ENCODE measurements around the gene HBS1L. TPM values are rescaled to one million over a fixed set of nuclear protein-coding genes. Genes with fewer than 3 reads are reported as not detected.

Gene HBS1L
- total RNA-seq, 1 donor from 2014 or later, result 104 TPM

DNA sequence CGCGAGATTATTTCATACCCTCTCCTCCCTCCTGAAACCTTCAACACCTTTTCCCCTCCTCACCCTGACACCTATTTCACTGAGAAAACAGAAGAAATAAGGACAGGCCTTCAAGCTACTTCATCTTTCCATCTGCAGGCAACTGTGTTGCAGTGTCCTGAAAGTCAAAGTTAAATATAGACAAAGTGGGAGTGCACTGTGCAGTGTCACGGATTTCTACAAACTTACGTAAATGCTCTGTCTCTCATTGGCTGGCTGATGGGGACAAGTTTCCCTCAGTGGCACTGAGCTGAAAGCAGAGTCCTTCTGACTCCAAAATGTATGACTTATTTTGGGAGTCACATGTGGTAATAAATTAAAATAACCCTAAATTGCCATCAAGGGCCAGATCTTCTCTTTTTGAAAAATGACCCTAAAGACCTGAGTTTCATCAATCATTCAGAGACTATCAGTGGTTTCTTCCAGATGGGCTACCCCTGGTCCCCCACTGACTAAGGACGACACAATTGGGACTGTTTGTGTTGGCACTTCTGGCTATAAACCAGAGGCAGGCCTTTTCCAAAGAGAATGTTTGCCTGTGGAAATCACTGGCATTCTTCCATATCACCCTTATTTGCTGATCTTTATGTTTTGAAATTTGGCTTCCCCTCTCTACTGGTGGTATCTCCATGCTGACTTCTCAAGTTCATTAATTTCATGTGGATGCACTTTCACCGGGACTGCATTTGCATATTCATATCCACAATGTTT, 126.3 kb downstream of the HBS1L start:
- Mint-ChIP-seq H3K27ac (no peak overlapping the region), H3K27me3 (ENCODE audit: insufficient read depth) (no peaks in the 10 kb centered on the region), H3K9me3 (no peaks in the 10 kb centered on the region), H3K4me1 (ENCODE audit: low read depth) (peaks cover 10% of the 10 kb centered on the region), H3K36me3 (ENCODE audit: low read depth) (peaks cover 18% of the 10 kb centered on the region), H3K4me3 (no peak overlapping the region)
- intact Hi-C loops (cut with micrococcal nuclease), result no loop called here
- no peak for DNase-seq (ENCODE audit: low spot score)

- Mint-ChIP-seq H3K9me3 (no peaks in the 10 kb centered on the region), H3K27me3 (ENCODE audit: insufficient read depth) (no peaks in the 10 kb centered on the region)
These were observed 128.8 kb downstream of the HBS1L start for GRCh38 chr6:134925800-134926199.

DNA sequence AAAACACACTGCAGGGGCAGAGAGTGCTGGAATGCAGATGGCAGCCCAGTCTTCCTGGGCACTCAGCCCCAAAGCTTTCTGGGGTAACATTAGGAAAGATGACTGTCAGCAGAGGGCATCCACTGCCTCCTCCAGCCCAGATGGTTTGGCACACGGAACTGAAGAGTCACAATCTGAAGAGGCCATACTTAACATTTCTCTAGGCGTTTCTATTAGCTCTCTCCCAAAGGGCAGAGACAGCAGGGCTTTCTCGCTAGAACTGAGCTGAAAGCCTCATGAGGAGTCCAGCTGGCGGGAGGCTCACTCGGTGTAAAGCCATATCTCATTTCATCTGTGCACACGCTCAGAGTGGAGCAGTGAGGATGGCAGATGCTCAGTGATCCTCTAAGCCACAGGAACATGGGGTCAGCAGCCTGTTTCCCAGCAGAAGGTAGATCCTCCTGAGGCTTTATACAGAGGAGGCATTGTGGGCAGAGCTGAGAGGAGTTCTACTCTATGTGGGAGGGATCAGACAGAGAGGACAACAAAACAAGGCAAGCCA, 132.8 kb downstream of the HBS1L start:
- Mint-ChIP-seq H3K9me3 (no peaks in the 10 kb centered on the region), H3K27me3 (ENCODE audit: insufficient read depth) (no peaks in the 10 kb centered on the region), H3K27ac (no peak overlapping the region), H3K36me3 (ENCODE audit: low read depth) (peaks cover 10% of the 10 kb centered on the region), H3K4me1 (ENCODE audit: low read depth) (no peaks in the 10 kb centered on the region), H3K4me3 (no peak overlapping the region)
- no peak for DNase-seq (ENCODE audit: low spot score)
- intact Hi-C loops (cut with micrococcal nuclease), result no loop called here

More at GRCh38 chr6:134925800-134926199, 128.8 kb downstream of the HBS1L start:
- H3K27ac Mint-ChIP-seq, result no peak overlapping the region
- H3K36me3 Mint-ChIP-seq (ENCODE audit: low read depth), result peaks cover 14% of the 10 kb centered on the region
- no peak overlapping the region for H3K4me3 Mint-ChIP-seq
- H3K4me1 Mint-ChIP-seq (ENCODE audit: low read depth), result peaks cover 10% of the 10 kb centered on the region
- no peak for DNase-seq (ENCODE audit: low spot score)
- intact Hi-C loops (cut with micrococcal nuclease), result no loop called here

DNA sequence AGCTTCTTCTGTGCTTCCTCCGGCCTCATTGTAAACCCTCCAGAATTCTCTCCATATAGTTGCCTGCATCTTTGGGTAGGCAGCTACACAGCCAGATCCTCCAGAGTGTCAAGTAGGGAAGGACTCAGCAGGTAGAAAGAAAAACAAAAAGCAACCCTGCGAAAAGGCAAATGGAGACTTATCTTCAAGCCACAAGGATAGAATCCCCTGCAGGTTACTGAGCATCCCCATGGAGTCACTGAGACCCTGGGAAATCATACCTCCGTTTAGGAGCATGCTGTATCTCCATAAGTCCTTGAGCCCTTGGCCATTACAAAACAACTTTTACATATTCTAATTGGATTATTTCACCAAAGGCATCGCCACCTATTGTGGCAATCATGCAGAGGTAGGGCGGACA, 133.3 kb downstream of the HBS1L start:
- H3K36me3 Mint-ChIP-seq (ENCODE audit: low read depth), result peaks cover 11% of the 10 kb centered on the region
- no peaks in the 10 kb centered on the region for H3K27me3 Mint-ChIP-seq (ENCODE audit: insufficient read depth)
- no peak overlapping the region for H3K4me3 Mint-ChIP-seq
- H3K27ac Mint-ChIP-seq, result no peak overlapping the region
- intact Hi-C loops (cut with micrococcal nuclease), result no loop called here
- DNase-seq (ENCODE audit: low spot score), result no peak
- no peaks in the 10 kb centered on the region for H3K9me3 Mint-ChIP-seq
- H3K4me1 Mint-ChIP-seq (ENCODE audit: low read depth), result no peaks in the 10 kb centered on the region

DNA sequence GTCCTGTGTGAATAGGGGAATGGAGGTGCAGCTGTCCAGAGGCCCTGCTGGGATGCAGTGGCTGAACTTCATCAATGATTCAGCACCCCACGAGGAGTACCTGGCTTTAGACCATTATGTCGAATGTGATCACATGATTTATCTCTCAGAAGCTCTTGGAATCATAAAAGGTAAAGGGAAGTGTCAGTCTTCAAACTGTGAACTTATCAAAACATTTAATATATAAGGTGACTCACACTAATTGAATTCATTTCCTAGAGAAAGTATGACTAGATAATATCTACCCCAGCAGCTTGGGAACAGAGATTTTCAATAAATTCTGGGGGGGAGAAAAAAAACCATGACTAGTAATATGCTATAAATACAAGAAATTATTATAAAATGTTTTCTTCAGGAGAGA, 134.2 kb downstream of the HBS1L start:
- no peaks in the 10 kb centered on the region for H3K27me3 Mint-ChIP-seq (ENCODE audit: insufficient read depth)
- intact Hi-C loops (cut with micrococcal nuclease), result no loop called here
- H3K9me3 Mint-ChIP-seq, result no peaks in the 10 kb centered on the region
- H3K27ac Mint-ChIP-seq, result no peak overlapping the region
- no peaks in the 10 kb centered on the region for H3K4me1 Mint-ChIP-seq (ENCODE audit: low read depth)
- no peak overlapping the region for H3K4me3 Mint-ChIP-seq
- peaks cover 9% of the 10 kb centered on the region for H3K36me3 Mint-ChIP-seq (ENCODE audit: low read depth)
- no peak for DNase-seq (ENCODE audit: low spot score)

- H3K36me3 Mint-ChIP-seq (ENCODE audit: low read depth), result peaks cover 9% of the 10 kb centered on the region
- H3K27ac Mint-ChIP-seq, result no peak overlapping the region
- H3K27me3 Mint-ChIP-seq (ENCODE audit: insufficient read depth), result no peaks in the 10 kb centered on the region
- no peak for DNase-seq (ENCODE audit: low spot score)
- H3K9me3 Mint-ChIP-seq, result no peaks in the 10 kb centered on the region
- no peaks in the 10 kb centered on the region for H3K4me1 Mint-ChIP-seq (ENCODE audit: low read depth)
- no peak overlapping the region for H3K4me3 Mint-ChIP-seq
- intact Hi-C loops (cut with micrococcal nuclease), result no loop called here
These were observed 136.1 kb downstream of the HBS1L start for GRCh38 chr6:134918418-134918961.

DNA sequence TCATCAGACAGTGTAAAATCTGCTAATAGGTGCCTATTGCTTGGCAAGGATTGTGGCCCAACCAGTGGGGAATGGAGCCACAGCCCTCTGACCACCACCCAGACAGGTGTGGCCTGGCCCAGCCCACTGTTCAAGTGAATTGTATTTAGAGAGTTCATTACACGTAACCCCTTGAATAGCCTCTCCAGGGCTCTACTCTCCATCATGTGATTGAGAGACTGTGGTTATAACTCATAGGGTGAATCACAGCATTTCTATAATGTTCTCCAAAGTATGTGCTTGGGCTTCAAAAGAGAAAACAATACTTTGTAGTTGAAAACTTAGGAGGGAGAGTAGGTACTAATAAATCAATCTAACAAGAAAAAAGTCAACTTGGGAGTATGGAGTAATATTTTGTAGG, 143.1 kb downstream of the HBS1L start:
- H3K27ac Mint-ChIP-seq, result no peak overlapping the region
- H3K36me3 Mint-ChIP-seq (ENCODE audit: low read depth), result no peaks in the 10 kb centered on the region
- H3K4me1 Mint-ChIP-seq (ENCODE audit: low read depth), result no peaks in the 10 kb centered on the region
- no peaks in the 10 kb centered on the region for H3K9me3 Mint-ChIP-seq
- H3K27me3 Mint-ChIP-seq (ENCODE audit: insufficient read depth), result peaks cover 5% of the 10 kb centered on the region
- DNase-seq (ENCODE audit: low spot score), result no peak
- no peak overlapping the region for H3K4me3 Mint-ChIP-seq
- intact Hi-C loops (cut with micrococcal nuclease), result no loop called here

GRCh38 chr6:134910593-134910935, 144.1 kb downstream of the HBS1L start:
- peaks cover 5% of the 10 kb centered on the region for H3K27me3 Mint-ChIP-seq (ENCODE audit: insufficient read depth)
- H3K36me3 Mint-ChIP-seq (ENCODE audit: low read depth), result no peaks in the 10 kb centered on the region
- no peak overlapping the region for H3K4me3 Mint-ChIP-seq
- no peaks in the 10 kb centered on the region for H3K9me3 Mint-ChIP-seq
- no peaks in the 10 kb centered on the region for H3K4me1 Mint-ChIP-seq (ENCODE audit: low read depth)
- H3K27ac Mint-ChIP-seq, result no peak overlapping the region
- DNase-seq (ENCODE audit: low spot score), result no peak
- intact Hi-C loops (cut with micrococcal nuclease), result no loop called here

Other genes with a start within 250 kb of the HBS1L start
- 0.93 and 1.6 TPM in 2 replicates for gene ALDH8A1, start 104.7 kb downstream of the HBS1L start, total RNA-seq
- gene MYB, start 126.5 kb upstream of the HBS1L start, total RNA-seq, result 57.3 and 60.4 TPM in 2 replicates

Measured in activated T-helper 1 cell treated with anti-CD3 and anti-CD28 coated beads, Interleukin-12 subunit alpha, Interleukin-12 subunit beta, Interleukin-2, Interleukin-4 antibody, amounts not matched to agents 30 ng/mL and 10 ng/mL and 1 ng/mL, durations not matched to agents 14 hours and 24 hours and 36 hours (primary cell).